ENCODE data around the gene CISD1.
A peak's percentile ranks its signal among the peaks of the same experiment; 100 is the strongest.

CISD1 gene

GRCh38 chr10:58311026-58311425 is 42.1 kb downstream of the CISD1 start:
- no peak for DNase-seq (ENCODE audit: low spot score)

- no peak for DNase-seq (ENCODE audit: low spot score)
Measured at GRCh38 chr10:58316874-58317273, 47.9 kb downstream of the CISD1 start.

DNA sequence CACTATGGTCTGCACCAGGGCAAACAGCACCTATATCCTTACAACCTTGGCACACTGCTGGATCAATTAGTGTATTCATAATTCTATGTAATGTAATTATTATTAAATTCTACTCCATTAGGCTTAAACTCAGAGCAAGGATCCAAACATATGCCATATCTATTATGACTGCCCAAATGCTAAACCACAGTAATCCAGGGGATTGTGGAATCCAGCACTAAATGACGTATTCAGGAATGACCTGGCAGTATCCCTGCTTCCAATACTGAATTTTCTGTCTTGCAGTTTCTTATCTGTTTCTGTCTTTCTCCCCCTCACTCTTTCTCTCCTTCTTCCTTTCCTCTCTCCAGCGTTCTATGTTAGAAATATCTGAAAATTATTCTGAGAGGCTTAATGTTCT is 49.4 kb downstream of the CISD1 start:
- no peak for DNase-seq (ENCODE audit: low spot score)

- no peak for DNase-seq (ENCODE audit: low spot score)
Measured at GRCh38 chr10:58319599-58319998, 50.6 kb downstream of the CISD1 start.

GRCh38 chr10:58320351-58321049 is 51.5 kb downstream of the CISD1 start:
- DNase-seq (ENCODE audit: low spot score), result no peak

DNA sequence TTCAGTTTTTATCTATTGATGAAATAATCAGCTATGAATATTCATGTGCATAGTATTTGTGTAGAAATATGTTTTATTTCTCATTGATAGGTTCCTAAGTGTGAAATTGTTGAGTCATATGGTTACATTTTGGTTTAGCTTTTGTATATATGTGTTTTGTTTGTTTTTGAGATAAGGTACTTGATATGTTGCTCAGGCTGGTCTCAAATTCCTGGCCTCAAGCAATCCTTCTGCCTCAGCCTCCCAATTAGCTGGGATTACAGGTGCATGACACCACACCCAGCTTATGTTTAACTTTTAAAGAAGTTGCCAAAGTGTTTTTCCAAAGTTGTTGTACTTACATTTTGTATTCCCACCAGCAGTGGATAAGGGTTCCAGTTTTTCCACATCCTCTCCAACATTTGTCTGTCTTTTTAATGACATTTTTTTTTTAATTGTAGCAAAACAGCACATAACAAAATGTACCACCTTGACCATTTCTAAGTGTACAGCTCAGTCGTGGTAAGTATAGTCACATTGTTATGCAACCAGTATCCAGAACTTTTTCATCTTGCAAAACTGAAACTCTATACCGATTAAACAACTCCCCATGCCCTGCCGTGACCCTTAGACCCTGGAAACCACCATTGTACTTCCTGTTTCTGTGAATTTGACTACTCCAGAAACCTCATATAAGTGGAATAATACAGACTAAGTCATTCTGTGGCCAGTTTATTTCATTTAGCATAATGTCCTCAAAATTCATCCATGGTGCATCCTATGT is 53.3 kb downstream of the CISD1 start:
- DNase-seq (ENCODE audit: low spot score), result no peak

GRCh38 chr10:58322835-58323209 is 53.9 kb downstream of the CISD1 start:
- DNase-seq (ENCODE audit: low spot score), result no peak

DNA sequence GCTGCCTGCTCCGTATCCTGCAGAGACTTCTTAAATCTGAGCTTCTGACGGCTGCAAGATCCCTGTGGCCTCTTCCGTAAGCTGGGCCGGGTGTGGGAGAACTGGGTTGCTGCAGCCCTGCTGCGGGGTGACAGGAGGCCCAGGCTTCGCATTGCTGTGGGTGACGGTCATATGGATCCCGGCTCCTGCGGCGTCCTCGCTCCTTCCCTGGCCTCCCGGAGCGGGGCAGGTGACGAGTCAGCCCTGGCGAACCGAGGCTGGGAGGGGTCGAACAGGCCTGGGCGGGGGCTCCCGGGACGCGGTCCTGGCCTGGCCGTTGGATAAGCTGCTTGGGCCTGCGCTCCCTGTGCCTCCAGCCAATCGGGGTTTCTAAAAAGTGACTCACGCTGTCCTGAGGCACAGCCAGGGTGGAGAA is 58.0 kb downstream of the CISD1 start:
- no peak for DNase-seq (ENCODE audit: low spot score)

- no peak for DNase-seq (ENCODE audit: low spot score)
Measured at GRCh38 chr10:58328233-58328632, 59.3 kb downstream of the CISD1 start.

DNA sequence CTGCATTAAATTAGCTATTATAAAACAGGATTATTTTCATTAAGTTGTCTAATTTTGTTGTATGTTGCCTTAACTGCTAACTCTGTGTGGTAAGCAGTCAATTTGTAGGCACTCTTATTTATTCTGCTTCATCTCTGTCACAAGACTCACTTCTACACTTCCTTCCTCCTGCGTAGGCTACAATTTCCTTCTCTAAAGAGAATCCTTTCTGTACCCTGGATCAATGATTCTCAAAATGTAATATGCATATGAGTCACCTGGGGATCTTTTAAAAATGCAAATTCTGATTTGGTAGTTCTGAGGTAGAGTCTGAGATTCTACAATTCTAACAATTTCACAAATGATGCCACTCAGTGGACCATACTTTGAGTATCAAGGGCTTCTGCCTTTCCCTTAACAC is 61.5 kb downstream of the CISD1 start:
- no peak for DNase-seq (ENCODE audit: low spot score)

GRCh38 chr10:58331646-58332045 is 62.7 kb downstream of the CISD1 start:
- no peak for DNase-seq (ENCODE audit: low spot score)

DNA sequence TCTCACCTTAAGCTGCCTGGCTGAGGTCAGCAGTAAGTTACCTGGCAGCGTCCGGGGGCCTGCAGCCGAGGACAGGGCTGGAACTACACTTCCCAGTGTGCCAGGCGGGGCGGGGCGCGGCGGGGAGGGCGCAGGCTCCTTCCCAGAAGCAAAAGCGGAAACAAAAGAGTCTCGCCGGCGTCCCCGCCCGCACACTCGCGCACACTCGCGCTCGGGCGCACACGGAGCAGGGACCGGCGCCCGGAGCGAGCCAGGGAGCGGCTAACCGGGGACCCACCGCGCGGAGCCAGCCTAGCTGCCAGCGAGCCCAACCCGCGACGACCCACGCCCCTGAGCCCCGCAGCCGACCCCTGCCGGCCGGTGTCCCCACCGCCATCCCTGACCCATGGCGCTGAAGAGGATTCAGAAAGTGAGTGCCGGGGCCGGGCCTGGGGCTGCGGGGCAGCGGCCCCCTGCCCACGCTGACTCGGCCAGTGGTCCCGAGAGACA is 65.9 kb downstream of the CISD1 start, which contains the start of gene UBE2D1:
Gene UBE2D1 (plus strand): TSS at position 190 of the 489 bp plus-strand sequence. CDS start 196 bp downstream, at position 386.
- DNase-seq (ENCODE audit: low spot score), result peak; percentile 84

DNA sequence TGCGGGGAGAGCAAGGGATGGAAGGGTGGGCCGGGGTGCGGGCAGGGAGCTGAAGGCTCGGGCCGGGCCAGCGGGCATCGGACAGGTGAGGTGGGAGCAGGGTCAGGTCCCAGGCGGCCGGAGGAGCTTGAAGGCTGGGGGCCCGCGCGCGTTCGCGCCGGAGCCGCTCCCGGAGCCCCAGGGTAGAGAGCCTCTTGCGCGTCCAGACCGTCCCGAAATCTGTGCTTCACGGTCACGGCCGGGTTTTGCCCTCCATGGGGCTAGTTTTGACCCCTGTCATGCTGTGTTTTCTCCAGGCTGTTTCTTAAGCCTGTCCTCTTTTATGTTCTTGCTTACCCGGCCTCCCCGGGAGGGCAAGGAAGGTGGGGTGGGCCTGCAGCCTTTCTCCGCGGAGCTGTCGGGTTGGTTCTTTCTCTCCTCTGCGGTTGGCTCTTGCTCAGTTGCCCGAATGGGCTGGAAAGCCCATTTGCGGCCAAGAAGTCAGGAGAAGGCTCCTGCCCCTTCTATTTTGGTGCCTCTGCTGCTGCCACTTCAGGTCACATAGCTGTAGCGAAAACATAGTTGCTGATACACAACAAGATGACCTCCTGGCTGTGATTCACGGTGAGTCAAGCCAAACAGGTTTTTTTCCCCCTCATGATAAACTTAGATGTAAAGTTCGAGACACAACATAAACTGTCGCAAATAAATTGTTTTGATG is 66.5 kb downstream of the CISD1 start:
- DNase-seq (ENCODE audit: low spot score), result no peak

GRCh38 chr10:58336242-58336641 is 67.3 kb downstream of the CISD1 start:
- DNase-seq (ENCODE audit: low spot score), result no peak

Measured in putamen (tissue), 1 donor.